Astrocyte (in vitro differentiated cells and primary cell): Measurements from ENCODE around the gene CELF2.

Source experiments
- EZH2 ChIP-seq: IDR thresholded peaks from 2 replicates; pipeline ENCODE4 v1.6.1; 2012; ENCODE audit warnings: mild to moderate bottlenecking, low read length, inconsistent platforms; ENCODE audit not compliant: insufficient read depth
- TF ChIP-seq, protein P1 (sequence below): IDR thresholded peaks from 2 replicates; pipeline ENCODE4 v1.5.1; 2011; ENCODE audit warnings: low read depth, mild to moderate bottlenecking, inconsistent platforms, low read length, moderate library complexity; ENCODE audit not compliant: insufficient read depth

DNA sequence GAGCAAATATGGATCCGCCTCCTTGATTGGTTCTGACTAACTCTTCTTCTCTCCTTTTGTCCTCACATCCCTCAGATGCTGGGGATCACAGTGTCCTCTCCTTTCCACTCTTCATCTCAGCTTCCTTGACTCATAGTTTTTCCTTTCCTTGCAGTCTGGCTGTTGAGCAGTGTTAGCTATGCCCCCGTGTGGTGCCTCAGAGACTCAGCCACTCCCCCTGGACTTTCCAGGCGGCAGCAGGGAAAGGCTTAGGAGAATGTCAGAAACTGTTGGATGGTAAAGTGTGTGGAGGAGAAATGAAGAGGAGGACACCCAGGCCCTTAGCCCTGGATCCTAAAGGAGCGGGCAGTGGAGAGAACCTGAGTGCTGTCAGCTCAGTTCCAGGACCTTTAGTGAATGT lies 267.5 kb downstream of the CELF2 start:
- TF ChIP-seq, protein P1, sequence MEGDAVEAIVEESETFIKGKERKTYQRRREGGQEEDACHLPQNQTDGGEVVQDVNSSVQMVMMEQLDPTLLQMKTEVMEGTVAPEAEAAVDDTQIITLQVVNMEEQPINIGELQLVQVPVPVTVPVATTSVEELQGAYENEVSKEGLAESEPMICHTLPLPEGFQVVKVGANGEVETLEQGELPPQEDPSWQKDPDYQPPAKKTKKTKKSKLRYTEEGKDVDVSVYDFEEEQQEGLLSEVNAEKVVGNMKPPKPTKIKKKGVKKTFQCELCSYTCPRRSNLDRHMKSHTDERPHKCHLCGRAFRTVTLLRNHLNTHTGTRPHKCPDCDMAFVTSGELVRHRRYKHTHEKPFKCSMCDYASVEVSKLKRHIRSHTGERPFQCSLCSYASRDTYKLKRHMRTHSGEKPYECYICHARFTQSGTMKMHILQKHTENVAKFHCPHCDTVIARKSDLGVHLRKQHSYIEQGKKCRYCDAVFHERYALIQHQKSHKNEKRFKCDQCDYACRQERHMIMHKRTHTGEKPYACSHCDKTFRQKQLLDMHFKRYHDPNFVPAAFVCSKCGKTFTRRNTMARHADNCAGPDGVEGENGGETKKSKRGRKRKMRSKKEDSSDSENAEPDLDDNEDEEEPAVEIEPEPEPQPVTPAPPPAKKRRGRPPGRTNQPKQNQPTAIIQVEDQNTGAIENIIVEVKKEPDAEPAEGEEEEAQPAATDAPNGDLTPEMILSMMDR, result no peak
- no peak for TF ChIP-seq EZH2
